NCI-H446 (cell line): ENCODE data around the gene STIP1.

Experiments
- DNase-seq, 2 experiments: peaks; one replicate each; lab custom pipeline; 2025; lab: John Stamatoyannopoulos, UW

The STIP1 gene

GRCh38 chr11:64250415-64251015 is 64.5 kb downstream of the STIP1 start:
- no peak for DNase-seq

GRCh38 chr11:64251016-64251752 is 65.2 kb downstream of the STIP1 start, which contains the start of gene PLCB3:
Gene PLCB3 (plus strand): TSS chr11:64251530. CDS start chr11:64251650, 120 bp downstream.
- DNase-seq, result peak in 1 of 2 experiments; percentile 63

- DNase-seq, result no peak
Observed at GRCh38 chr11:64251753-64252002, 65.7 kb downstream of the STIP1 start.

GRCh38 chr11:64252003-64252872 is 66.3 kb downstream of the STIP1 start:
- DNase-seq, result no peak

- DNase-seq, result no peak
Observed at GRCh38 chr11:64253043-64253442, 67.1 kb downstream of the STIP1 start.

GRCh38 chr11:64253481-64253880 is 67.5 kb downstream of the STIP1 start:
- peak in 1 of 2 experiments; percentile 37 for DNase-seq
